HTERT RPE-1 (cell line): ENCODE results near the gene CELF1.
"Not testable (repeated sequence)": the region's sequence is repeated elsewhere in the genome, so short reads cannot be mapped to it uniquely, and the experiment has no call there.

Experiments
- in situ Hi-C: fragments of 300-500 bp; cut with MboI; formaldehyde crosslinking; loops from 4 replicates; pipeline ENCODE4 v1.14.3; 2020; ENCODE audit warnings: low sequenced_read_pairs

Gene CELF1

GRCh38 chr11:47488674-47489394 is 64.1 kb downstream of the CELF1 start:
- in situ Hi-C loops, result no loop called here

- in situ Hi-C loops, result no loop called here
Measured at GRCh38 chr11:47488111-47488510, 64.8 kb downstream of the CELF1 start.

GRCh38 chr11:47487421-47487820 is 65.5 kb downstream of the CELF1 start:
- in situ Hi-C loops, result no loop called here

GRCh38 chr11:47485107-47485506 is 67.8 kb downstream of the CELF1 start:
- in situ Hi-C loops, result no loop called here

DNA sequence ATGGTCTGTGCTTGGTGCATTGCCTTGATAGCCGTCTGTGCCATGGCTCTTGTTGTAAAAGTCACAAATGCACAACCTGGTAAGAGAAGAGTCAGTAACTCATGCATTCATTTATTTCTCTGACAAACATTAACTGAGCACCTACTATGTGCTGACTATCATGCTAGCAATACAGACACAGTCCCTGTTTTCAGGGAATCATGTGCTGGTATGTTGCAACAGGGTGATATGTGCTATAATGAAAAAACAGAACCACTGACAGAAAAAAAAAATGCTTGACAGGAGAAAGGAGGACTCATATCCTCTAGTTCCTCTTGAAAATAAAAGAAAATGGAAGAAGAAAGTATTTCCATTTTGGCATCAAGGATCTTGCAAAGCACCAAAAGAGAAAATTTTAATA is 69.5 kb downstream of the CELF1 start:
- in situ Hi-C loops, result no loop called here

DNA sequence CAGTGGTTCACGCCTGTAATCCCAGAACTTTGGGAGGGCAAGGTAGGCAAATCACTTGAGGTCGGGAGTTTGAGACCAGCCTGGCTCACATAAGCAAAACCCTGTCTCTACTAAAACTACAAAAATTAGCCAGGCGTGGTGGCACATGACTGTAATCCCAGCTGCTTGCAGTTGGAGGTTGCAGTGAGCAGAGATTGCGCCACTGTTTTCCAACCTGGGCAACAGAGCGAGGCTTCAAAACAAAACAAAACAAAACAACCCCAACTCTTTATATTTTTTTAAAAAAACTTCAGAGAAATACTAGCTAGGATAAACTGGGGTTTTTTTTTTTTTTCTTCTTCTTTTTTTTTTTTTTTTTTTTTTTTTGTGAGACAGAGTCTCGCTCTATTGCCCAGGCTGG is 72.2 kb downstream of the CELF1 start:
- in situ Hi-C loops, result no loop called here

DNA sequence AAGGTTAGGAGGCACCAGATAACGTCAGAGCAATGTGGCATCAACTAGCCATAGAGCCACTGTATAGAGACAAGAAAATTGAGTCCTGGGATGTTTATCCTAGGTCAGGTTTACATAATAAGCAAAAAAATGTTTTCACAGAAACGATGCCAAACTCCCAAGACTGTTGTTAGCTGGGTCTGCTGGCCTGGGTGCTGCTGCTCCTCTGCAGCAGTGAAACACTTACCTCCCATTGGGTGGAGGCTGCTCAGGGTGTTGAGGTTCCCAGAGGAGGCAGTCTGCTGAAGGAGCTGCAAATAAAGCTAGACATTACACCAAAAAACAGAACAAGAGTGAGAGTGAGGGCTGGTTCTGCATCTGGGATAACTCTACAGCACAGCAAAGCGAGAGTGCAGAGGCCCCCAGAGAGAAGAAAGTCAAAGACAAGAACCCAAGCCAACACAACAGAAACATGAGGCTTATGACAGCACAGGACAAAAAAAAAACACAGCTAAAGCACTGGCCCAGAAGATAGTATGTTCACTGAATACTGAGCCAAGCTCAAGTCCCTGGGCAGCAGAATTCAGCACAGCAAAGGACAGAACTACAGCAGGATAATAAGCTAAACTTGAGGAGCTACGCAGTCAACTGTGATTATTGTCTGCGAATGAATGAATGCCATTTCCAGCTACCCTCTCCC is 74.1 kb downstream of the CELF1 start:
- in situ Hi-C loops, result no loop called here

GRCh38 chr11:47477753-47478152 is 75.2 kb downstream of the CELF1 start:
- in situ Hi-C loops, result no loop called here

DNA sequence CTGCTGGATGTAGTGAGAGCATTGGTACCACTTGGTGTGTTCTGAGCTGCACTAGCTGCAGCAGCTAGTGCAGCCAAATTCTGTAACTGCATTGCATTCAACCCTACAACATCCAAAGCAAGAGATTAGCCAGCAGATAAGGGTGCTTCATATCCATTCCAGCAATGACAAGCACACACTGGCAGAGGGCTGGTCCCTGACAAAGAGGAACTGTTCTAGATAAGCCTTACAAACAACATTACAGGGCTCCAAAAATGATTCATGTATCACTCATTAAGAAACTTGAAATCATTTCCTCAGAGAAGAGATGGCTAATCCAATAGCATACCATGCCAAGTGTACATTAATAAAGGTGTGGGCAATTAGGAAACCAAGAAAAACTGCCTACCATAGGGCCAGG is 75.6 kb downstream of the CELF1 start:
- in situ Hi-C loops, result no loop called here

DNA sequence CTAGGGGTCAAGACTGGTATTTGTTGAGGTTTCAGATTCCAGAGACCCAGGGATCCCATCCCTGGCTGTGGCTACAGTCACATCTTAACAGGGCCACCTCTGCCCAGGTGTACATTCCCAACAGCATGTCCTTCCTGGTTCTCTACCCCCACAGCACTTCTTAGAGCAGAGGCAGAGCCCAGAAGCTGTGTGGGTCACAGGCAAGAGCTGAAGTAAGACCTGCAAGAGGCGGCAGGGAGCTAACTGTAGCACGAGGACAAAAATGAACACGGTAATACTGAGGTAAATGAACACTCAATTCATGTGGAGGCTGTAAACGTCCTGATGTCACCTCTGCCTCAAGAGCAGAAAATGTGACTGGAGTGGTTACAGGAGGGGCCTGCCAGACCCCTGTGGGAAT is 82.3 kb downstream of the CELF1 start:
- in situ Hi-C loops, result no loop called here

DNA sequence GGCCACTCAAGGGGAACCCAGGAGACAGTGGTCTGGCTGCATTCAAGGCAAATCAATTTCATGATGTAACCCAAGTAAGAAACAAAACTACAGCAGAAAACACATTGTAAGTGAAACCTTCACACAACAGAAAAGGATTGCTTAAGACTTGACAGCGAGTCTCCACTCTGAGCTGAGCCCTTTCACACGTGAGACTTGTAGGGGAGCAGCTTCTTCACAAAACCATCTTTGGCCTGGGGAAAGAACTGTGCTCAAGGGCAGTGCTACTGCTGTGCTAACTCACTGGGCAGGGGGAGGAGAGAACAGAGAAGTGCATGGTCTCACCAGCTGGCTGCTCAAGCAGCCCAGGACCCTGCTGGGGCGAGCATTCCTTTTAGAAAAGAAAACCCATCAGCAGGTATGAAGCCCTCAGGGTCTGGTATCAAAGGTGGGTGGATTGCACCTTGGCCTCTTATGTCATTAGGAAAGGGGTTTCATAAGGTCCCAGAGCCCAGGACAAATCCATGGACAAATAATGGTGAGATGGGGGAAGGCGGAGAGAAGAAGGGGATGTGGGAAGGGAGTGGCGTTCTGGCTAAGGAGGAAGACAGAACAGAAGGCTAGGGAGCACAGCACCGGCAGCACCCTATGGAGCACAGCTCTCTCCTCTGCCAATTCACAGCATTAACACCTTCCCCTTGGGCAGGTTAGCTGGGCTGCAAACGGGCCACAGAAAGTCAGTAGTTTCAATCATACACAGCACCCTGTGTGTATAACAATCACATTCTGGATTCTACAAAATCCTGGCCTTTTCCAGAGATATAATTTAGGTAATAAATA is 83.4 kb downstream of the CELF1 start:
- in situ Hi-C loops, result no loop called here

GRCh38 chr11:47468598-47469214 is 84.2 kb downstream of the CELF1 start:
- in situ Hi-C loops, result no loop called here

DNA sequence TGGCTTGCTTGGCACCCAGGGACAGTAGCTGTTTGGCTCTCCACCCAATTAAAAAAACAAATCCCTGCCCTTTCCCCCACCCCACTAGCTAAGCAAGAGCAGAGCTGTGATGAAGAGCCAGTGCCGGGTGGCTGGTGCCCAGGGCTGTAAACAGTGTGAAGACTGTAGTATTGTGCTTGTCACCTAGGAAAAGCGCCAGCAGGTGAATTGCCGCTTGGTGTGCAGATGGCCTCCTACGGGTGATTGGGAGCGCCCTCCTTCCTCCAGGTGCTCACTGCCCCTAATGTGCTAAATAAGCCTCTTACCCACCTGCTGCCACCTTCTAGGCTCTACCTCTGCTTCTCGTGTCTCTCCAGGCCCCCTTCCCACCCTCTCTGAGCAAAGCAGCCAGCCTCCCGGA is 85.6 kb downstream of the CELF1 start:
- in situ Hi-C loops, result no loop called here

- in situ Hi-C loops, result no loop called here
Measured at GRCh38 chr11:47466701-47467250, 86.2 kb downstream of the CELF1 start.

GRCh38 chr11:47466201-47466600 is 86.7 kb downstream of the CELF1 start:
- in situ Hi-C loops, result no loop called here

- in situ Hi-C loops, result no loop called here
Measured at GRCh38 chr11:47464483-47464882, 88.4 kb downstream of the CELF1 start.

GRCh38 chr11:47461876-47462275 is 91.1 kb downstream of the CELF1 start:
- in situ Hi-C loops, result no loop called here

- in situ Hi-C loops, result no loop called here
Measured at GRCh38 chr11:47460571-47461235, 92.2 kb downstream of the CELF1 start.

GRCh38 chr11:47454258-47454671 is 98.7 kb downstream of the CELF1 start:
- in situ Hi-C loops, result not testable (repeated sequence)

GRCh38 chr11:47453365-47453764 is 99.6 kb downstream of the CELF1 start:
- in situ Hi-C loops, result no loop called here

- in situ Hi-C loops, result no loop called here
Measured at GRCh38 chr11:47451990-47452389, 100.9 kb downstream of the CELF1 start.
